ENCODE results near the gene RMC1.
"Not testable (repeated sequence)": the region's sequence is repeated elsewhere in the genome, so short reads cannot be mapped to it uniquely, and the experiment has no call there.

Gene RMC1

DNA sequence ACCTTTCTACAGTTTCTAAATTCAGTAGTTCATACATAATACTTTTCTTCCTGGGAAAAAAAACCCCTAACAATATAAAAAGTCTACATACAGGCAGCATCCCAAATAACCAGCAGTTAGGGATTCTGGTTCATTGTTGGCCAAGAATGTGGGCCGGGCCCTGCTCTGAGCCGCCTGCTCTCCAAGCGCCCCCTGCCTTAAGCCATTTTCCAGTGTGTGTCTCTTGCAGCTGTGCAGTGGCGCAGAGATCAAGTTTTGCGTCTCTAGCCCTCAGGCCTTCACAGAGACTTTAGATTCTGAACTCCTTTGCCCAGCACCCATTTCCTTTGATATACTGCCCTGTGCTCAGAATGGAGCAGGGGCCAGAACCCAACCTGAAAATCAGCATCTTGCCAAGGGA lies 32.9 kb downstream of the RMC1 start:
- DNase-seq: no peak

DNA sequence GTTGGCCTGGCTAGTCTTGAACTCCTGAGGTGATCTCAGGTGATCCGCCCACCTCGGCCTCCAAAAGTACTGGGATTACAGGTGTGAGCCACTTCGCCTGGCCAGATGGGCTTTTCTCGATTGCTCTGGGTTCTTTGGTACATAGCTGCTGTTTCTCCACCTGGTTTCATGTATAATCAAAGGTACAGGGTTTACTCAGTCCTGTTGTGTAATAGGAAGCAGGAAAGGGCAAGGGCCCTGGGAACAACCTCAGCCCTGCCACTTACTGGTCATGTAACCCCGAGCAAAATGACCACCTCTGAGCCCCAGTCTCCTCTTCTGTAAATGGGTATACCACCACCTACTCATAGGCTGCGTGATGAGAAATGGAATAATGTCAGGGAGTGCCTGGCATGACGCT lies 34.0 kb downstream of the RMC1 start:
- no peak for DNase-seq

DNA sequence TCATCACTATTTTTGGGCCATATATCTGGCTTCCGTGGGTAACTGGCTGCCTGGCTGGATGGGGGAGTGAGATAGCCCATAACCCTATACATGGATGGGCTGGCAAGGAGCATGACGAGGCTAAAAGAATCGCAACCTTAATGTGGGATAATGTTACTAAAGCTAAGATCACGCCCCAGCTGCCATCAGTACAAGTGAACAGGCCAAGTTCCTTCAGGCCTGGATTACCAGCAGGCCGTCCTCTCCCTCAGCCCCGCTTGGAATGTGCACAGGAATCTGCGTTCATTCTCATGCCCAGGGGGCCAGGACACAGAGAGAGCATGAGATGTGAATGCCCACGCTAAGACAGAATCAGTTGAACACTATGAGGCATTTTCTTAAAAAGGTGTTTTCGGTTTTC lies 34.7 kb downstream of the RMC1 start:
- no peak for DNase-seq

DNA sequence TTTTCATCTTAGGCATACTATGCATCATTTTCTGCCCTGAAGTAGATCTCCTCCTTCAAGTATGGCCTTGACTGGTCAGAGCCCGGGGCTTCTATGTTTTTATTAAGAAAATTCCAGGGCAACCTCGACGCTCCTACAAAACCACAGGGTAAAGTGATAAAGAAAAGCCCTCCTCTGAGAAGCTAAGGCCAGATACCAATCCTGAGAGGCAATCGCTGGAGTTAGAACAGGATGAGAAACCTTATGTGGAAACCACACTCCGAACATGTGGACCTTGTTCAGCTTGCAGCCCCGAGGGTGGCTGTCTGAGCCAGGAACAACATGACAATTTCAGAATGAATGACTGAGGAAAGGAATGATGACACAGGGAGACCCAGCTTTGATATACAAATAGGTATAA lies 35.6 kb downstream of the RMC1 start:
- DNase-seq: no peak

DNA sequence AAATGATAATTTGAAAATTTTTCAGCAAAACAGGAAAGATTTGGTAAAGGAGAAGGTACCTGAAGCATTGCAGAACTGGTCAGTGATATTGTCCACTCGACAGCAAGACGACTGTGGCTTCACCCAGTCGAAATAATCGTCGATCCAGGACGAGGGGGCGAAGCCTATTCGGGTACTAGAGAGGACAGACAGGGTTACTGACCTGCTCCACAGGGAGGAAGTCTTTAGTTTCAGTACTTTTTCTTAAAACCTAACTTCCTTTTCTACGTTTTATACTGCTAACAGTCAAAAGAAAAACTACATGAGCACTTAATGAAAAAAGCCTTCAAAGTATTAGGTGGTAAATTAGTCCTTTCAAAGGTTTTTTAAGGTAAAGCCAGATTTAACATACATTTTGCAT lies 36.0 kb downstream of the RMC1 start:
- no peak for DNase-seq

DNA sequence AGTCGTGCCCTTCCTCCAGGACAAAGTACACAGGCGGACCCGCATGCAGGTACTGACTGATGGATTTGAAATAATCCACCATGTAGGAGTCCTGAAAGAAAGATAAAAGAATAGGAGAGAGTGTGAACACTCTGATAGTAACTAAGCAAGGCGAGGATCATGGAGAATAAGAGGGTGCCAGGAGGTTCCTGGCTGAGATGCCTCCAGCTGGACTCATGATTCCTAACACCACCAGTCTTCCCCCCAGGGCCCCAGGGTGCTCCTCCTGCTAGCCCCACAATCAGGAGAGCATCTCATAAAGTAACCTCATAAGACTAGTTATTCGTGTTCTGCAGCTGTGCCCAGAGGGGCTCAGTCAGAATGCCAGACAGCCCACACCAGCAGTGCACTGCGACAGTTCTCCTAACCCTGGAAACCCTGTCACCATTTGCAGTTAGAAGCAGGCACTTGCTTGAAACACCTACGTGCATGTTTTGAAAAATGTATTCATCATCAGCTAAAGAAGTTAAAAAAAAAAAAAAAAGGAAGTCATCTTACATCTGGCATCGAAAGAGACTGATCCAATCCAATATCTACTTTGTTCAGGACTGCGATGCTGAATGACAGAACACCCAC lies 36.7 kb downstream of the RMC1 start:
- DNase-seq: no peak

DNA sequence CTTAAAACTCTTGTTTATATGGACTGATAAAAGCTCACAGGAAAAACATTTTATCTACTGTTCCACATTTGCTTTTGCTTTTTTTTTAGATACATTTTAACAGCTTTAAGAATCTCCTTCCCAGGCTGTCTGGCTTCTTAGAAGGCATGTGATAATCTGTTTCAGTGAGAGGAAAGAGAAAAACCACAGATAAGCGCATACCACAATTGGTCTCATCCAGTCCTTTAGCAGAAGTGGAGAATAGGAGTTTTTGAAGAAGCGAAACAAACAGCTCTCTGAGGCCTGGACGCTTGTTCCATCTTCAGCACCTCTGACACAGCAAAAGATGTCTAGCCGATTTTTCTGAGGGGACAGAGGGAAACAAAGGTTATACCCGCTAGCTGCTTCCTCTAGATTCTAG lies 37.6 kb downstream of the RMC1 start:
- DNase-seq: no peak

DNA sequence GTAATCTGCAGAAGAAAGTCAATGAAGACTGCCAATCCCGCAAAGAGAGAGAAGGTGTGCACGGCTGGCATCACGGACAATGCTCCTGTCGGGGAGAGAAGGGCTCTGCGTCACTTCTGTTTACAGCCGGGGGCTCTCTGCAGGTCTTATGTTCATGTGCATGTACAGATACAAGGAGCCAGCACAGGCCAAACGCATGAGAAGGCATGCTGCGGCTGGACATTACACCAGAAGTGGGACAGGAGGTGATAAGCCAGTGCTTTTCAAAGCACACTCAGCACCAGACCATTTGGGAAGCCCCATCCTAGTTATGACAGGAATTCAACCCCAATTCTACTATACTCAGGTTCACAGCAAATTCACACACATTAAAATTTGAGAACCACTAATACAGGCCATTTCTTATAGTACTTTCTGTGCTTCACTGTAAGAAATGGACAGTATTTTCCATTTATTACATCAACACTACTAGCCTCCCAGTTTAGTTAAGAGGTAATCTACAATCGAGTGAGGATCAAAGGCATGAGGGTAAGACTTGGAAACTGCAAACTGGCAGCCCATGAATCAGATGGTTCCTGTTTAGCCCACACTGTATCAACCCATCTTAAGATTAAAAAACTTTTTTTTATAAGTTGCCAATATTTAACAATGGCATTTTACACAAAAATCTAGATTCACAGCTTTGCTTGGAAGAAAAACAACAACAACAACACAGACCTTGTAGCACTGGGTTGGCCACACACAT lies 38.2 kb downstream of the RMC1 start:
- no peak for DNase-seq

DNA sequence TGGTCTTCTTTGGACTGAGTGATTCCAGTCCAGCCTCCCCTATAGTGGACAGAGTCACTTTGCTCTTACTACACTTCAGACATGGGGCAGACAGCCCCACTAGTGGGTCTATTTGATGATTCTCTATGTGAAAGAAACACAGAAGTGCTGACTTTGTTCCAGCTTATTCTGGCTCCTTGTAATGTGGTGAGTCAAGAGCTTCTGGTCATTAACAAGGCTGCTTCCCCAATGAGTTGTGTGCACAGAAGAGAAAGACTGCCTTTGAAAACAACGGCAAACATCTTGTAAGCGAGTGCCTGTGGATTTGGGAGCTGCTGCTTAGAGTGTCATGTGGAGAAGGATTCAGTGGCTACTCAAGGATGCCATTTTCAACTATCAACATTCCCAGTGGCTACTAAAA lies 39.1 kb downstream of the RMC1 start:
- no peak for DNase-seq

DNA sequence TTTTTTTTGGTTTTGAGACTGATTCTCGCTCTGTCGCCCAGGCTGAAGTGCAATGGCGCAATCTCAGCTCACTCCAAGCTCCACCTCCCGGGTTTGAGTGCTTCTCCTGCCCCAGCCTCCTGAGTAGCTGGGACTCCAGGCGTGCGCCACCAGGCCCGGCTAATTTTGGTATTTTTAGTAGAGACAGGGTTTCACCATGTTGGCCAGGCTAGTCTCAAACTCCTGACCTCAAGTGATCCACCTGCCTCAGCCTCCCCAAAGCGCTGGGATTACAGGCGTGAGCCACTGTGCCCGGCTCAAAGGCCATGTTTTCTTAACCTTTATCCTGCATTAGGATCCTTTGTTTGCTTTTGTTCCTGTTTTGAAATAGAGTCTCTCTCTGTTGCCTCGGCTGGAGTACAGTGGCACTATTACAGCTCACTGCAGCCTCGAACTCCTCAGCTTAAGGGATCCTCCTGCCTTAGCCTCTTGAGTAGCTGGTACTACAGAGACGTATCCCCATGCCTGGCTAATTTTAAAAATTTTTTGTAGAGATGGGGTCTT lies 42.0 kb downstream of the RMC1 start:
- no peak for DNase-seq

DNA sequence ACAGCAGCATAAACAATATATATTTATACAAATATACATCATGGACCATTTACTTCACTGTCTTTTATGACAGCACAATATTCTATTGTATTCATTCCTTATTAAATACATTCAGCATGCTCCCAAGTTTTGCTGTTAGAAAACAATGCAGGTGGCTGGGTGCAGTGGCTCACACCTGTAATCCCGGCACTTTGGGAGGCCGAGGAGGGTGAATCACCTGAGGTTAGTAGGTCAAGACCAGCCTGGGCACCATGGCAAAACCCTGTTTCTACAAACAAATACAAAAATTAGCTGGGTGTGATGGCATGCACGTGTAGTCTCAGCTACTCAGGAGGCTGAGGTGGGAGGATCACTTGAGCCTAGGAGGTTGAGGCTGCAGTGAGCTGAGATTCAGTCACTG lies 44.0 kb downstream of the RMC1 start:
- no peak for DNase-seq

DNA sequence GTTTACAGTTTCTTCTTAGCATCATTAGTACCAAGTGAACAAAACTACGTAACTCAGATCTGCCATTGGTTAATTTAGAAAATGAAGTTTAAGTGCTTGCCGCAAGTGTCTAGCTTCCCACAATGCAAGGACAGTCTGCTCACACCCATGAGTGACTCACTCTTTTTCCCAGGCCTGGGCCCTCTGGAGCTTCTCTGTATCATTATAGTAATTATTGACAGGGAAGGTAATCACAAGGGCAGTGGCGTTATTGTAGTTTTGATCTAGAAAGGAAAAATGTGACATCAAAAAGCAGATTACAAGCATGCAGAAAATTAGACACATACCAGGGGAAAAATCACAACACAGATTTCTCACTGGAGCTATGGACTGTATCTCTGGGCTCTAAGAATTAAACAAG lies 44.5 kb downstream of the RMC1 start:
- no peak for DNase-seq

DNA sequence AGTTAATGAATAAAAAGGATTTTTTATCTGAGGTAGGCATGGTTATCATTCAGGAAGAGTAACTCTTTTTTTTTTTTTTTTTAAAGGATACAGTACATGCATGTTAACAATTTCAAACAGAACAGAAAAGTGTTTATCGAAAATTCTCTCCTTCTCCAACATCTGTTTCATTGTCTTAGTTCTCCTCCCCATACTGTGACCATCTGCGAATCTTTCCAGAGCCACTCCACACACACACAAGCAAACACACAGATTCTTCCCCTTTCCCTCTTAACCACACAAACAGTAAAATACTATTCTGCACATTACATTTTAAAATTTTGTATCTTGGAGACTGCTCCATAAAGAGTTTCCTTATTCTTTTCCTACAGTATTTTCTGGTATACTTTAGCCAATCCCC lies 45.0 kb downstream of the RMC1 start:
- no peak for DNase-seq

DNA sequence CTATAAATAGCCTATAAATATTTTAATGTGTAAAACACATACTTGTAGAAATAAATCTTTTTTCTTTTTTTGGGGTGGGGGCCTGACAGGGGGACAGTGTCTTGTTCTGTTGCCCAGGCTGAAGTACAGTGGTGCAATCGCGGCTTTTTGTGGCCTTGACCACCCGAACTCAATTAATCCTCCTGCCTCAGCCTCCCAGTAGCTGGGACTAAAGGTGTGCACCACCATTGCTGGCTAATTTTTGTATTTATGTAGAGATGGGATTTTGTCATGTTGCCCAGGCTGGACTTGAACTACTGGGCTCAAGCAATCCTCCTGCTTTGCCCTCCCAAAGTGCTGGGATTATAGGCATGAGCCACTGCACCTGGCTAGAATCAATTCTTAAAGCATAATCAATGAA lies 45.4 kb downstream of the RMC1 start:
- no peak for DNase-seq

DNA sequence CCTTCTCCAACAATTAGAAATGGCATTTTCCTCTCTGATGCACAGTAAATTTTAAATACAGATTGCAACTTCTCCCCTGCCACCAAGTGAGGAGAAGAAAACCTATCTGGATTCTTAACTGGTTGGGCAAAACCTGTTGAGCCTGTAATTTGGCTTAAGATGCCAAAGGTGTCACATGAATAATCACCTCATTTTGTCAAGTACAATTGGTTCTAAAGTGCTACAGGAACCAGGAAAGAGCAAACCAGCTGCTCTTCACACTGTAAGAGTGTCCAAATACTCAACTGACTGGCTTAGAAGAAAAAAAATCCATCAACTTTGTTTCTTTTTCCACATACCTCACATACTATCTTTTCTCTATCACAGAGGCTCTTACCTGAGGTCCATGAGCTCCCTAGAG lies 47.6 kb downstream of the RMC1 start:
- no peak for DNase-seq

DNA sequence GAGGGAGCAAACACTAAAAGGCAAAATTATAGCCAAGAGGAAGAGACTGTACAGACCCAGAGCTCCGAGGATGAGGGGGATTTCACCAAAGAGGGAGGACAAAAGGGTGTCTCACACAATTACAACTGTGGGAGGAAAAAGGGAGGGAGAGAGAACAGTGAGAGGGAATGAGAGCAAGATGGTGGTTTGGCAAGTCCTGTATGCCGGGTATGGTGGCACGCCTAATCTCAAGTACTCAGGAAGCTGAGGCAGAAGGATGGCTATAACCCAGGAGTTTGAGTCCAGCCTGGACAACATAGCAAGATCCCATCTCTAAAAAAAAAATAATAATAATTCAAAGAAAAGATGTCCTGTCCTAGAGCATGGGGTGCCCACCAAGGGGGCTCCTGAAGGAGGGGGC lies 48.7 kb downstream of the RMC1 start:
- DNase-seq: no peak

DNA sequence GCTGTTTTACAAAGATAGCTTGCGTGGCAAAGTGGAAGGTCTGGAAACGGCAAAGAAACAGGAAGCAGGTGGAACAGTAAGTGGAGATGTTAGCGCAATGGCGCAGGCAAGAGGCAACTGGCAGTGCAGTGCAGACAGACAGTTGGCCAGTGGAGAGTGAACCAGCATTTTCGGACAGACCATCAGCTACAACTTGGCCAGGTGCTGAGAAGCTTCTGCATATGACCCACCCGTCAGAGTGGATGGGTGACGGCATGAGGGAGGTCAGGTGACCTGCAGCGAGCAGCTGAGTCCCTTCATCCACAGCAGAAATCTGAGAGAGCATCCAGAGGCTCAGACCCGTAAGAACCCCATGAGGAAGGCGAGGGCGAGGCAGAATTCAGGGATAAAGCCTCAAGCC lies 49.2 kb downstream of the RMC1 start:
- no peak for DNase-seq

DNA sequence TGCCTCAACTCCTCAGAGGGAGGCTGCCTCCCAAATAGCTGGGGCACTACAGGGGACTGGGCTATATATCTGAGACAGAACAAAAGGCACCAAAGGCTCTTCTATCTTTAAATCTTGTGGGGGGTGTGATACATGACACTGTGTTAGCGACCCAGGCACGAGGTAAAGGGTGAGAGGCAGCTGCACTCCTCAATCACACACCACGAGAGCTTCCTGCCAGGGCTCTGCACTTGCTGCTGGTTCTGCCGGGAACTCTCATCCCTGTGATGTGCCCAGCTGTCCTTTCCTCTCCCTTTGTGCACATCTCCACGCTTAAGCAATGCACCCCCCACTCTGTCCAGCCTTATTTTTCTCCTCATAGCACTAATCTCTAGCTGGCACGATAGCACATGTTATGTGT lies 50.6 kb downstream of the RMC1 start:
- no peak for DNase-seq

DNA sequence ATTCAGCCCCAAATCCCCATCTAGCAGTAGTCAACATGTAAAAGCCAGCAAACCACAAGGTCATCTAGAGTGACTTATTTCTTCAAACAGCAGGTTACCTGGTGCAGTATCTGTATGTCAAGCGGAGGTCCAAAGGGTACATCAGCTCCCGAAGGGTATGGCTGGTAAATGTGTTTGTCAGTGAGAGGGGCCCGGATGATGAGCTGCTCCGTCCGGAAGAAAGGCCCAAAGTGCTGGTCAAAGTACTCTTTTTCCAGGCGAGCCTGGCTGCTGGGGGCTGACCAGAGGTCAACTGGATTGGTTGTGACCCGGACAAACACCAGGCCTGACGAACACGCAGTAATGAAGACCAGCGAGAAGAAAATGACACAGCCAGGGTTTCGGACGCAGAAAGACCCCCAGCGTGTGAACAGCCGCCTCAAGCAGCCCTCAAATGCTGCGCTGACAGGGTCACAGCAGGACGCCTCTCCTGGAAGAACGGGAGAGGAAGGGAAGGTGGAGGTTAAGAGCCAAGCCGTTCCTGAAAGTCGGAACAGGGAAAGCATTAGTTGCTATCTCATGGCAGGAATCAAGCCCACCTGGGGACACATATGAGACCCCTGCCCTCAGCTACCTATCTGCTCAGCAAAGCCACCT lies 53.0 kb downstream of the RMC1 start:
- DNase-seq: no peak

DNA sequence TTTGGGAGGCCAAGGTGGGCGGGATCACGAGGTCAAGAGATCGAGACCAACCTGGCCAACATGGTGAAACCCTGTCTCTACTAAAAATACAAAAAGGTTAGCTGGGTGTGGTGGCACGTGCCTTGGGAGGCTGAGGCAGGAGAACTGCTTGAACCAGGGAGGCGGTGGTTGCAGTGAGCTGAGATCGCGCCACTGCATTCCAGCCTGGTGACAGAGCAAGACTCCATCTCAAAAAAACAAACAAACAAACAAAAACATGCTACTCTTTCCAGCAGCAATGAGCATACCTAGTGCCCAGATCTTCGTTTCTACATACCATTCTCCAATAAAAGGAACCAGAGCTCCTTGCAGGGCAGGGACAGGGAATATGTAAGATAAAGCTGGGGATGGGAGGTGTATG lies 54.2 kb downstream of the RMC1 start:
- not testable (repeated sequence) for DNase-seq

DNA sequence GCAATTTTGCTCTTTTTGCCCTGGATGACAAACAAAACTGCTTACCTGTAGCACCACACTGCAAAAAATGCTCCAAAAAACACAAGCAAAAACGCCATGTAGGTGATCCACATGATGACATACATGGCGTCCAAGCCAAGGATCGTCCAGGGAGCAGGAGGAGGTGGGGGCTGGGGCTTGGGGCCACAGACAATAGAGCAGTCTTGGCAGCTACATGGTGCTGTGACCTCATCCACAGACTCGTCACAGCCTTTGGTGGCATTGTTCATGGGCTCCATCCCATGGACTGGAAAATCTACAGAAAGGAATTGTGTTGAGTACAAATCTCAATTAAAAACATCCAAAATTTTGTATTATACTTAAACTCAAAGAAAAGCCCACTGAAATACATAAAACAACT lies 56.9 kb downstream of the RMC1 start:
- DNase-seq: no peak

DNA sequence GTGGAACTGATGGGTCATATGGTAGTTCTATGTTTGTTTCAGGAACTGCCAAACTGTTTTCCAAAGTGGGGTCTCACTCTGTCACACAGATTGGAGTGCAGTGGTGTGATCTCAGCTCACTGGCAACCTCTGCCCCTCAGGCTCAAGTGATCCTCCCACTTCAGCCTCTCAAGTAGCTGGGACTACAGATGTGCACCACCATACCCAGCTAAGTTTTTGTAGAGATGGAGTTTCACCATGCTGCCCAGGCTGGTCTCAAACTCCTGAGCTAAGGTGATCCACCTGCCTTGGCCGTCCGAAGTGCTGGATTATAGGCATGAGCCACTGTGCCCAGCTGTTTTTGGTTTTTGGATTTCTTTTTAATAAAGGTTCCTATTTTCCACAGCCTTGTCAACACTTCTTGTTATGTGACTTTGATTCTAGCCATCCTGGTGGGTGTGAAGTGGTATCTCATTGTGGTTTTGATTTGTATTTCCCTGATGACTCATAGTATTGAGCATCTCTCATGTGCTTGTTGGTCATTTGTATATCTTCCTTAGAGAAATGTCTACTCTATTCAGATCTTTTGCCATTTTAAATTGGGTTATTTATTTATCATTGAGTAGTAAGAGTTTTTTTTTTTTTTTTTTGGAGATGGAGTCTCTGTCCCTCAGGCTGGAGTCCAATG lies 60.2 kb downstream of the RMC1 start:
- DNase-seq: no peak

DNA sequence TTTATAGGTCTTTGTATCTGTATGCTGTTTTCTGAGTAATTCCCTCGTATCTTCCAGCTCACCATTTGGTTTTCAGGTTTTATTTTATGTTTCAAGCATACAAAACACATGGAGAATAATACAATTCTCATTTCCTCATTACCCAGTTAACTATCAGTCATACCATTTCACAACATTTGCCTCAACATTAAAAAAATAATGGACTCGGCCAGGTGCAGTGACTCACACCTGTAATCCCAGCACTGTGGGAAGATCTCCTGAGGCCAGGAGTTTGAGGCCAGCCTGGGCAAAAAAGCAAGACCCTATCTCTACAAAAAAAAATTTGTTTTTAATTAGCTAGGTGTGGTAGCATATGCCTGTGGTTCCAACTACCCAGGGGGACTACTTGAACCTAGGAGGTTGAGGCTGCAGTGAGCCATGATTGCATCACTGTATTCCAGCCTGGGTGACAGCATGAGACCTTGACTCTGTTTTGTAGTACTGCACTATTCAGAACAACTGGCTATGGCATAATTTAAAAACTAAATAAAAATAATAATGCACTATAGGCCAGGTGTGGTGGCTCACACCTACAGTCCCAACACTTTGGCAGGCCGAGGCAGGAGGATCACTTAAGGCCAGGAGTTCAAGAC lies 62.7 kb downstream of the RMC1 start:
- no peak for DNase-seq
